GM19372 (cell line): ENCODE results near the gene S100A10.

Experiments used
- ATAC-seq: cut with Tn5 transposase; IDR thresholded peaks from one replicate; pipeline ENCODE4 v1.9.1; 2021; ENCODE audit warnings: mild to moderate bottlenecking, low read depth, moderate library complexity; ENCODE audit not compliant: unreplicated experiment

Gene S100A10

GRCh38 chr1:152014943-152015342 lies 21.3 kb upstream of the S100A10 start:
- ATAC-seq: no peak

GRCh38 chr1:152013664-152014237 lies 20.1 kb upstream of the S100A10 start:
- no peak for ATAC-seq

GRCh38 chr1:152009691-152010090 lies 16.0 kb upstream of the S100A10 start:
- ATAC-seq: no peak

- ATAC-seq: no peak
Observed at GRCh38 chr1:152007047-152007446, 13.4 kb upstream of the S100A10 start.

- no peak for ATAC-seq
Observed at GRCh38 chr1:152005360-152005912, 11.8 kb upstream of the S100A10 start.

GRCh38 chr1:152003846-152004442 lies 10.3 kb upstream of the S100A10 start:
- ATAC-seq: no peak

GRCh38 chr1:152002960-152003359 lies 9.3 kb upstream of the S100A10 start:
- no peak for ATAC-seq

GRCh38 chr1:152001631-152002584 lies 8.2 kb upstream of the S100A10 start:
- ATAC-seq: no peak

DNA sequence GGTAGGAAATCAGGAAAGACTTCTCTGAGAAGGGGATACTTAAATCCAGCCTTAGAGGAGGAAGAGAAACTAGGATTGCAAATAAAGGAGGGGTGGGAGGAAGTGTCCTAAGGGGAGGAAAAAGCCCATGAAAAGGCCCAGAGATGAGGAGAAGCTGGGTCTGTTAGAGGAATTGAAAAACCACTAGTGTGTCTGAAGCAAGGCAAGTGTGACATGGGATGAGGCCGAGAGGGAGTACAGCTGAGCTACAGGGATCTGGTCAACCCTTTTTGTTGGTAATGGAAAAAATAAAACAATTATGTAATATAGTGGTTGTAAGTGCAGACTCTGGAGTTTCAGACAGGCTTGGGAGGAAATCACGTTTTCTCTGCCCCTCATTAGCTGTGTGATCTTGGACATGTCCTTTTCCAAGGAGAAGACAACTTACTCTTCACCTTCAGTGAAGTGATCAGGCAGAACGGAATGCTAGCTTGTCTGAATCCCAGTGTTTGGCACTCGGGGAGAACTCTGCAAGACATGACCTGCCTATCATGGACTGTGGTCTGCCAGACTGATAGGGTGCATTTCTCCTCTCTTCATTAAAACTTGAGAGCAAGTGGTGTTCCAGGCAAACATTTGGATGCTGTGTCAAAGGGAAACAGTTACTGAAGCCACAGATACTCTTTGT lies 7.4 kb upstream of the S100A10 start:
- no peak for ATAC-seq

GRCh38 chr1:151998611-151999362 lies 5.1 kb upstream of the S100A10 start:
- no peak for ATAC-seq

DNA sequence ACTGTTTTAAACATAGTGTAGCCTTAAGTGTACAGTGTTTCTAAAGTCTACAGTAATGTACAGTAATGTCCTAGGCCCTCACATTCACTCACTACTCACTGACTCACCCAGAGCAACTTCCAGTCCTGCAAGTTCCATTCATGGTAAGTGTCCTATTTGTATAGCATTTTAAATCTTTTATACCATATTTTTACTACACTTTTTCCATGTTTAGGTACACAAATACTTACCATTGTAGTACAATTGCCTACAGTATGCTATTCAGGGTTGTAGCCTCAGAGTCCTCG lies 3.6 kb upstream of the S100A10 start:
- no peak for ATAC-seq

- ATAC-seq: no peak
Observed at GRCh38 chr1:151995774-151996173, 2.1 kb upstream of the S100A10 start.

- ATAC-seq: no peak
Observed at GRCh38 chr1:151994956-151995355, 1.3 kb upstream of the S100A10 start.

DNA sequence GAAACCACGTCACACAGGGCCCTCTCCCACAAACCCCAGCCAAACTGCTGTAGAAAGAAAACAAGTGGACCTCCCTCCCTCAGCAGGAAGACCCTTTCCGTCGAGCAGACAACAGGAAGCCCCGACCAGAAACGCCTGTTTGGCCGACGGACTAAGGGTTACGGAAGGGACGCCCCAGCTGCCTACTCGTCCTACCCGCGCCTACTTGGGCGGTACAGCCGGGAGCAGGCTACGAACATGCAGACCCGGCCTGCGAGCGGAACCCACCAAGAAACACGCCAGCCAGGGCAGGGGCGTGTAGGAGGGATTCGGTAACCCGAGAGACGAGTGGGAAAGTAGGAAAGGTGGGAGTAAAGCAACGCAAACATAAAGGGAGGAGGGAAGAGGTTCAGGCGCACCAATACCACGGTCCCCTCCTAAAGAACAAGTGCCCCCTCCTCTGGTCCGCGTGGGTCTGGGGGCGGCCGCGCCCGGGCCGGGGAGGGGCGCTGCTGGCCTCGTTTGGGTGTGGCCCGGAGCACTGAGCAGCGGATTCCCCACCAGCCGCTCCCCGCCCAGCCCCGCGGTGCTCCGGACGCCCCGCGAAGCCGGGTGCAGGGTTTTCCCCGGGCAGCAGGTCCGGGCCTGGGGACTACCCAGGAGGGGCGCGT lies 450 bp downstream of the S100A10 start:
- ATAC-seq: no peak

DNA sequence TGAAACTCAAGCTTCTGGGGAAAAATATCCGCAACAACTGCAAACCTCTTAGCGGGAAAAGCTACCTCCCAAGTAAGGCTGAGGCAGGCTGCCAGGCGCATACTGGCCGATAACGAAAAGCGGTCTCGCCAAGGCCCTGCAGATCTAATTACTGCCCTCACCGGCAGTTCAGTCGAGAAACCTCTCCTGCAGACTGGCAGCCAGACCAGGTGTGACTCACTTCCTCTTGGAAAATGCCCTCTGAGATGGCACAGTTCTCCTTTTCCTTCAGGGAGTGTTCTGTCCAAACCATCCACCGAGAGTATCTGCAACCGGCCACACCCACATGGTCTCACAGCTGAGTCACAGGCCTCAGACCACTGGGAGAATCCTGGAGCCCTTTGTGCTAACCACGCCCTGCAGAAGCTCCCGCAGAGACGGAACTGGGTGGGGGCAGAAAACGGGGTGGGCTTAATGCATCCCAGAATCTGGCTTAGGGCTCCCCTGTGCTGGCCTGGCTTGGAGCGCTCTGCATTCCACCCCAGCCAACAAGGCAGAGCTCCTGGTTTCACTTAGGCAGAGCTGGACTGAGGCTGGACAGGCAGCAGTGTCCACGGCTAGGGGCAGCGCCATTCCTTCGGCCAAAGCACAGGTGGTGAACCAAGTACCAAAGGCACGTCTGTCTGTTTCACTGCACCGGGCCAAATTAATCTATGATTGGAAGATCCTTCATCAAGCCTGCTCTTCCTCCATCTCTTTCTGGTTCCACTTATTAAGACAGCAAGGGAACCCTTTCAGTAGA lies 1.2 kb downstream of the S100A10 start:
- no peak for ATAC-seq

GRCh38 chr1:151991663-151992302 lies 1.9 kb downstream of the S100A10 start:
- ATAC-seq: no peak

GRCh38 chr1:151990856-151991198 lies 2.8 kb downstream of the S100A10 start:
- no peak for ATAC-seq

DNA sequence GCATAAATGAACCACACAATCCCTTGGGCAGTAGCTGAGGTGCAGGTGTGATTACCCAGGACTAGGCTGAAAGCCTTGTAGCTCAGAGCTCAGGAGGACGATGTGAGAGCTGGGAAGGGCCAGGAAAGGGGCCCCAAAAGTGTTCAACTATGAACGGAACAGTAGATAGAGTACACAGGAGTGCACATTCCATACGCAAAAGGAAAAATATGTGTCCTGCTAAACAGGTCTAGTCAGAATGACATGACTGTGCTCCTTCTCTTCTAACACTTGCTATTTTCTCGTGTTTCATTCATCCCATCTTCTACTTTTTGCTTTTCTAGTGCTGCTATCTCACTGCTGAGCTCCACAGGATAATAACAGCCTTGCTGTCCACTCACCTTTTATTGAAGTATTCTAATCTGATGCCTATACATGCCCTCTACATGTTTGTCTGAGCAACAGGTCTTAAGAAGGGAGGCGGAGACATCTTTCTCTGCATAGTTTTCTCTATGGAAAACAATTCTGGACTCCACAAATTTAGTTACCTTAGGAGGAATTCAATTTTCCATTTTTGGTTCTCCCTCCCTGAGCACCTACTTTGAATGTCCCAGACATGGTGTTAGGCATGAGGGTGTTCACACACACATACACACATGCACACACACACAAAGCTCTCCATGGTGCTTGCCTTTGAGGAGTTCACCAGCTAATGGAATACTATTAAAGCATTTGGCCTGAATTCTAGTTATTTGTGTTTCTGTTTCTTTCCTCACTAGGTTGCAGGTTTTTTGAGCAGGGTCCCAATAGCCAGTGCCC lies 3.4 kb downstream of the S100A10 start:
- no peak for ATAC-seq
